GM23338 (cell line): ENCODE data around the gene CLDN20. TPM values are rescaled to one million over a fixed set of nuclear protein-coding genes. Genes with fewer than 3 reads are reported as not detected.

Experiments used
- ATAC-seq: fragments of 200-7000 bp; cut with Tn5 transposase; 3 replicates; pipeline ENCODE4 v1.9.1; 2020
- DNase-seq: peaks from one replicate; pipeline ENCODE4 v3.0.0-alpha.2; 2015; ENCODE audit warnings: low spot score
- H2AFZ ChIP-seq: fragments of 200-600 bp; sonication (generic); 2 replicates; pipeline ENCODE4 v1.8.0; 2016; ENCODE audit warnings: antibody characterized with exemption, mild to moderate bottlenecking, moderate library complexity
- H3F3A ChIP-seq: fragments of 200-600 bp; sonication (generic); replicated peaks from 2 replicates; pipeline ENCODE4 v1.8.0; 2017; ENCODE audit warnings: antibody characterized with exemption, mixed run types, low read depth
- H3K27ac ChIP-seq: fragments of 200-600 bp; sonication (generic); 2 replicates; pipeline ENCODE4 v1.6.1; 2016; ENCODE audit warnings: low read depth
- H3K27me3 ChIP-seq: fragments of 200-600 bp; sonication (generic); 2 replicates; pipeline ENCODE4 v1.8.0; 2016; ENCODE audit warnings: mild to moderate bottlenecking, mixed run types, moderate library complexity; ENCODE audit not compliant: insufficient read depth
- H3K36me3 ChIP-seq: fragments of 200-600 bp; sonication (generic); 2 replicates; pipeline ENCODE4 v1.8.0; 2016; ENCODE audit warnings: mild to moderate bottlenecking; ENCODE audit not compliant: insufficient read depth
- H3K4me1 ChIP-seq: fragments of 200-600 bp; sonication (generic); 2 replicates; pipeline ENCODE4 v1.8.0; 2016; ENCODE audit warnings: mild to moderate bottlenecking, moderate library complexity; ENCODE audit not compliant: insufficient read depth
- H3K4me2 ChIP-seq: fragments of 200-600 bp; sonication (generic); 2 replicates; pipeline ENCODE4 v1.7.1; 2017; ENCODE audit warnings: mixed run types
- H3K4me3 ChIP-seq: fragments of 200-600 bp; sonication (generic); 2 replicates; pipeline ENCODE4 v1.6.1; 2016; ENCODE audit warnings: mixed run types
- H3K79me2 ChIP-seq: fragments of 200-600 bp; sonication (generic); replicated peaks from 2 replicates; pipeline ENCODE4 v1.8.0; 2017; ENCODE audit warnings: mild to moderate bottlenecking; ENCODE audit not compliant: insufficient read depth
- H3K9me2 ChIP-seq: fragments of 200-600 bp; sonication (generic); 2 replicates; pipeline ENCODE4 v1.8.0; 2017; ENCODE audit not compliant: insufficient read depth
- H4K20me1 ChIP-seq: fragments of 200-600 bp; sonication (generic); replicated peaks from 2 replicates; pipeline ENCODE4 v1.8.0; 2017; ENCODE audit warnings: mild to moderate bottlenecking; ENCODE audit not compliant: insufficient read depth
- H3K27ac Mint-ChIP-seq: 2 replicates; pipeline ENCODE4 v1.8.0; 2020; ENCODE audit warnings: inconsistent platforms, mild to moderate bottlenecking, moderate library complexity, mixed read lengths
- H3K27me3 Mint-ChIP-seq: 3 replicates; pipeline ENCODE4 v1.8.0; 2022; ENCODE audit warnings: low read depth, mild to moderate bottlenecking, moderate library complexity, mixed read lengths, inconsistent platforms; ENCODE audit not compliant: insufficient read depth, poor library complexity
- H3K36me3 Mint-ChIP-seq: 3 replicates; pipeline ENCODE4 v1.8.0; 2021; ENCODE audit warnings: low read depth, mild to moderate bottlenecking, inconsistent platforms, moderate library complexity, mixed read lengths
- H3K4me1 Mint-ChIP-seq: 3 replicates; pipeline ENCODE4 v1.8.0; 2020; ENCODE audit warnings: mild to moderate bottlenecking, inconsistent platforms, mixed read lengths
- H3K4me3 Mint-ChIP-seq: 3 replicates; pipeline ENCODE4 v1.8.0; 2021; ENCODE audit warnings: moderate library complexity, mild to moderate bottlenecking, inconsistent platforms, mixed read lengths
- H3K9me3 Mint-ChIP-seq: 3 replicates; pipeline ENCODE4 v1.8.0; 2020; ENCODE audit warnings: moderate library complexity, mild to moderate bottlenecking, inconsistent platforms, mixed read lengths
- CREB1 ChIP-seq: fragments of 250-450 bp; sonication (Bioruptor Pico); IDR thresholded peaks from 2 replicates; pipeline ENCODE4 v1.5.0; 2020; ENCODE audit warnings: low read depth, mild to moderate bottlenecking, moderate library complexity
- EZH2 ChIP-seq: fragments of 200-600 bp; sonication (generic); IDR thresholded peaks from one replicate; pipeline ENCODE4 v1.8.0; 2017; ENCODE audit warnings: antibody characterized with exemption, mild to moderate bottlenecking, low read depth; ENCODE audit not compliant: unreplicated experiment
- EZH2phosphoT487 ChIP-seq: fragments of 200-600 bp; sonication (generic); IDR thresholded peaks from one replicate; pipeline ENCODE4 v1.8.1; 2018; ENCODE audit warnings: antibody characterized with exemption; ENCODE audit not compliant: unreplicated experiment
- JUNB ChIP-seq: IDR thresholded peaks from one replicate; pipeline ENCODE4 v1.6.1; 2016; ENCODE audit warnings: antibody characterized with exemption; ENCODE audit not compliant: unreplicated experiment
- NANOG ChIP-seq: IDR thresholded peaks from 2 replicates; pipeline ENCODE4 v1.6.1; 2016; ENCODE audit warnings: antibody characterized with exemption, borderline replicate concordance
- POLR2AphosphoS5 ChIP-seq: IDR thresholded peaks from 2 replicates; pipeline ENCODE4 v1.6.1; 2016; ENCODE audit warnings: antibody characterized with exemption, low read depth
- STAT1 ChIP-seq: IDR thresholded peaks from one replicate; pipeline ENCODE4 v1.6.1; 2016; ENCODE audit warnings: antibody characterized with exemption; ENCODE audit not compliant: unreplicated experiment
- ZNF114 ChIP-seq: fragments of 250-450 bp; sonication (Bioruptor Pico); IDR thresholded peaks from 2 replicates; pipeline ENCODE4 v1.5.0; 2020; ENCODE audit warnings: mild to moderate bottlenecking, moderate library complexity
- ZNF331 ChIP-seq: fragments of 250-450 bp; sonication (Bioruptor Pico); IDR thresholded peaks from 2 replicates; pipeline ENCODE4 v1.5.0; 2020; ENCODE audit warnings: low read depth, mild to moderate bottlenecking, moderate library complexity
- polyA plus RNA-seq: library from polyadenylated mRNA; unstranded; fragments of >200 nt; fragmentation: Nextera tagmentation; extraction: Ambion mirVana; gene quantifications from 2 replicates; pipeline ENCODE4 v1.2.1, GENCODE V29; 2016
- total RNA-seq: library from RNA; depleted of rRNA; stranded (reverse); fragments of >200 nt; shearing (Covaris generic); gene quantifications from 2 replicates; pipeline ENCODE4 v1.2.3, GENCODE V29; 2014
- TF ChIP-seq, protein P1 (sequence below), 2 experiments: fragments of 200-600 bp in 1 of 2; sonication (generic) in 1 of 2; conservative IDR thresholded peaks; 2 replicates each; pipeline versions ENCODE4 v1.5.1 to v1.6.1; 2016 to 2017; ENCODE audit warnings: antibody characterized with exemption in 2 of 2, low read depth in 2 of 2, mild to moderate bottlenecking in 2 of 2, moderate library complexity in 1 of 2
- TF ChIP-seq, protein P2 (sequence below): fragments of 250-450 bp; sonication (Bioruptor Pico); IDR thresholded peaks from 2 replicates; pipeline ENCODE4 v1.5.0; 2020; ENCODE audit warnings: mild to moderate bottlenecking, moderate library complexity
- TF ChIP-seq, protein P3 (sequence below): IDR thresholded peaks from one replicate; pipeline ENCODE4 v1.6.1; 2018; ENCODE audit warnings: antibody characterized with exemption; ENCODE audit not compliant: unreplicated experiment

CLDN20 gene
- total and polyA plus RNA-seq, 2 experiments from 2014 or later, result 0.23 TPM; not detected in 1

DNA sequence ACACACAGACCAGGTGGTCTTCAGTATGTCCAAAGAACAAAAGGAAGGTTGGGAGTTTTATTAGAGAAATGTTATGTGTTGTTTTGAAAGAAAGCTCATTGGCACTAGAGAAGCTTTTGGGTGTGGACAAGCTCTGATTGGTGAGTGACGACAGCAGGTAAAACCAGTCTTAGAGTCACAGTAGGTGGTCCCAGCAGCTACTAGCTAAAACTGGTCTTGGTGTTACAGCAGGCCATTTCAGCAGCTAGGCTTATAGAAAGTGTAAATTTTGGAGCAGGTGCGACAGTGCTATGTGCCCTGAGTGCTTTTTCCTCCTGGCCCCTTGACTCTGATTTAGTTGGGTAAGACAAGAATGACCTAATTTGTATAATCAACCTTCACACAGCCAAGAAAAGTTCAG lies 3.6 kb downstream of the CLDN20 start:
- Histone ChIP-seq H3K79me2 (peaks cover 5% of the 10 kb centered on the region; the same call in 1 of the 2 replicates), H3K36me3 (no peaks in the 10 kb centered on the region), H2AFZ (no peak overlapping the region), H3K27me3 (no peaks in the 10 kb centered on the region), H3K27ac (peak overlapping the region; percentile 4; the same call in 1 of the 2 replicates), H3K9me2 (no peaks in the 10 kb centered on the region), H3K4me1 (peaks cover 11% of the 10 kb centered on the region), H3K4me2 (no peak overlapping the region), H3F3A (no peaks in the 10 kb centered on the region), H4K20me1 (no peaks in the 10 kb centered on the region), H3K4me3 (no peak overlapping the region)
- Mint-ChIP-seq H3K4me3 (no peak overlapping the region), H3K4me1 (peaks cover 30% of the 10 kb centered on the region), H3K27me3 (no peaks in the 10 kb centered on the region), H3K27ac (0 out of 2 replicates have a peak overlapping the region, but pooled peaks have one; percentile 22), H3K36me3 (peaks cover 36% of the 10 kb centered on the region), H3K9me3 (peaks cover 2% of the 10 kb centered on the region; the same call in 1 of the 3 replicates)
- peak; percentile 54 for DNase-seq
- ATAC-seq, result no peak
- TF ChIP-seq STAT1, result no peak
- TF ChIP-seq, protein P1, sequence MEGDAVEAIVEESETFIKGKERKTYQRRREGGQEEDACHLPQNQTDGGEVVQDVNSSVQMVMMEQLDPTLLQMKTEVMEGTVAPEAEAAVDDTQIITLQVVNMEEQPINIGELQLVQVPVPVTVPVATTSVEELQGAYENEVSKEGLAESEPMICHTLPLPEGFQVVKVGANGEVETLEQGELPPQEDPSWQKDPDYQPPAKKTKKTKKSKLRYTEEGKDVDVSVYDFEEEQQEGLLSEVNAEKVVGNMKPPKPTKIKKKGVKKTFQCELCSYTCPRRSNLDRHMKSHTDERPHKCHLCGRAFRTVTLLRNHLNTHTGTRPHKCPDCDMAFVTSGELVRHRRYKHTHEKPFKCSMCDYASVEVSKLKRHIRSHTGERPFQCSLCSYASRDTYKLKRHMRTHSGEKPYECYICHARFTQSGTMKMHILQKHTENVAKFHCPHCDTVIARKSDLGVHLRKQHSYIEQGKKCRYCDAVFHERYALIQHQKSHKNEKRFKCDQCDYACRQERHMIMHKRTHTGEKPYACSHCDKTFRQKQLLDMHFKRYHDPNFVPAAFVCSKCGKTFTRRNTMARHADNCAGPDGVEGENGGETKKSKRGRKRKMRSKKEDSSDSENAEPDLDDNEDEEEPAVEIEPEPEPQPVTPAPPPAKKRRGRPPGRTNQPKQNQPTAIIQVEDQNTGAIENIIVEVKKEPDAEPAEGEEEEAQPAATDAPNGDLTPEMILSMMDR (conservative IDR thresholded peaks at IDR 0.05; ENCODE audit: low read depth in 2 of 2), result no peak
- TF ChIP-seq NANOG, result no peak
- no peak for TF ChIP-seq EZH2phosphoT487
- TF ChIP-seq CREB1 (CRISPR knock-in tag), result no peak
- TF ChIP-seq ZNF331 (CRISPR knock-in tag), result no peak
- TF ChIP-seq ZNF114 (CRISPR knock-in tag), result no peak
- TF ChIP-seq, protein P2, sequence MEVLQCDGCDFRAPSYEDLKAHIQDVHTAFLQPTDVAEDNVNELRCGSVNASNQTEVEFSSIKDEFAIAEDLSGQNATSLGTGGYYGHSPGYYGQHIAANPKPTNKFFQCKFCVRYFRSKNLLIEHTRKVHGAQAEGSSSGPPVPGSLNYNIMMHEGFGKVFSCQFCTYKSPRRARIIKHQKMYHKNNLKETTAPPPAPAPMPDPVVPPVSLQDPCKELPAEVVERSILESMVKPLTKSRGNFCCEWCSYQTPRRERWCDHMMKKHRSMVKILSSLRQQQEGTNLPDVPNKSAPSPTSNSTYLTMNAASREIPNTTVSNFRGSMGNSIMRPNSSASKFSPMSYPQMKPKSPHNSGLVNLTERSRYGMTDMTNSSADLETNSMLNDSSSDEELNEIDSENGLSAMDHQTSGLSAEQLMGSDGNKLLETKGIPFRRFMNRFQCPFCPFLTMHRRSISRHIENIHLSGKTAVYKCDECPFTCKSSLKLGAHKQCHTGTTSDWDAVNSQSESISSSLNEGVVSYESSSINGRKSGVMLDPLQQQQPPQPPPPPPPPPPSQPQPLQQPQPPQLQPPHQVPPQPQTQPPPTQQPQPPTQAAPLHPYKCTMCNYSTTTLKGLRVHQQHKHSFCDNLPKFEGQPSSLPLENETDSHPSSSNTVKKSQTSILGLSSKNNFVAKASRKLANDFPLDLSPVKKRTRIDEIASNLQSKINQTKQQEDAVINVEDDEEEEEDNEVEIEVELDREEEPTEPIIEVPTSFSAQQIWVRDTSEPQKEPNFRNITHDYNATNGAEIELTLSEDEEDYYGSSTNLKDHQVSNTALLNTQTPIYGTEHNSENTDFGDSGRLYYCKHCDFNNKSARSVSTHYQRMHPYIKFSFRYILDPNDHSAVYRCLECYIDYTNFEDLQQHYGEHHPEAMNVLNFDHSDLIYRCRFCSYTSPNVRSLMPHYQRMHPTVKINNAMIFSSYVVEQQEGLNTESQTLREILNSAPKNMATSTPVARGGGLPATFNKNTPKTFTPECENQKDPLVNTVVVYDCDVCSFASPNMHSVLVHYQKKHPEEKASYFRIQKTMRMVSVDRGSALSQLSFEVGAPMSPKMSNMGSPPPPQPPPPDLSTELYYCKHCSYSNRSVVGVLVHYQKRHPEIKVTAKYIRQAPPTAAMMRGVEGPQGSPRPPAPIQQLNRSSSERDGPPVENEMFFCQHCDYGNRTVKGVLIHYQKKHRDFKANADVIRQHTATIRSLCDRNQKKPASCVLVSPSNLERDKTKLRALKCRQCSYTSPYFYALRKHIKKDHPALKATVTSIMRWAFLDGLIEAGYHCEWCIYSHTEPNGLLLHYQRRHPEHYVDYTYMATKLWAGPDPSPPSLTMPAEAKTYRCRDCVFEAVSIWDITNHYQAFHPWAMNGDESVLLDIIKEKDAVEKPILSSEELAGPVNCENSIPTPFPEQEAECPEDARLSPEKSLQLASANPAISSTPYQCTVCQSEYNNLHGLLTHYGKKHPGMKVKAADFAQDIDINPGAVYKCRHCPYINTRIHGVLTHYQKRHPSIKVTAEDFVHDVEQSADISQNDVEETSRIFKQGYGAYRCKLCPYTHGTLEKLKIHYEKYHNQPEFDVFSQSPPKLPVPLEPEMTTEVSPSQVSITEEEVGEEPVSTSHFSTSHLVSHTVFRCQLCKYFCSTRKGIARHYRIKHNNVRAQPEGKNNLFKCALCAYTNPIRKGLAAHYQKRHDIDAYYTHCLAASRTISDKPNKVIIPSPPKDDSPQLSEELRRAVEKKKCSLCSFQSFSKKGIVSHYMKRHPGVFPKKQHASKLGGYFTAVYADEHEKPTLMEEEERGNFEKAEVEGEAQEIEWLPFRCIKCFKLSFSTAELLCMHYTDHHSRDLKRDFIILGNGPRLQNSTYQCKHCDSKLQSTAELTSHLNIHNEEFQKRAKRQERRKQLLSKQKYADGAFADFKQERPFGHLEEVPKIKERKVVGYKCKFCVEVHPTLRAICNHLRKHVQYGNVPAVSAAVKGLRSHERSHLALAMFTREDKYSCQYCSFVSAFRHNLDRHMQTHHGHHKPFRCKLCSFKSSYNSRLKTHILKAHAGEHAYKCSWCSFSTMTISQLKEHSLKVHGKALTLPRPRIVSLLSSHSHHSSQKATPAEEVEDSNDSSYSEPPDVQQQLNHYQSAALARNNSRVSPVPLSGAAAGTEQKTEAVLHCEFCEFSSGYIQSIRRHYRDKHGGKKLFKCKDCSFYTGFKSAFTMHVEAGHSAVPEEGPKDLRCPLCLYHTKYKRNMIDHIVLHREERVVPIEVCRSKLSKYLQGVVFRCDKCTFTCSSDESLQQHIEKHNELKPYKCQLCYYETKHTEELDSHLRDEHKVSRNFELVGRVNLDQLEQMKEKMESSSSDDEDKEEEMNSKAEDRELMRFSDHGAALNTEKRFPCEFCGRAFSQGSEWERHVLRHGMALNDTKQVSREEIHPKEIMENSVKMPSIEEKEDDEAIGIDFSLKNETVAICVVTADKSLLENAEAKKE (CRISPR knock-in tag), result no peak
- no peak for TF ChIP-seq EZH2
- TF ChIP-seq POLR2AphosphoS5, result no peak
- no peak for TF ChIP-seq JUNB
- TF ChIP-seq, protein P3, sequence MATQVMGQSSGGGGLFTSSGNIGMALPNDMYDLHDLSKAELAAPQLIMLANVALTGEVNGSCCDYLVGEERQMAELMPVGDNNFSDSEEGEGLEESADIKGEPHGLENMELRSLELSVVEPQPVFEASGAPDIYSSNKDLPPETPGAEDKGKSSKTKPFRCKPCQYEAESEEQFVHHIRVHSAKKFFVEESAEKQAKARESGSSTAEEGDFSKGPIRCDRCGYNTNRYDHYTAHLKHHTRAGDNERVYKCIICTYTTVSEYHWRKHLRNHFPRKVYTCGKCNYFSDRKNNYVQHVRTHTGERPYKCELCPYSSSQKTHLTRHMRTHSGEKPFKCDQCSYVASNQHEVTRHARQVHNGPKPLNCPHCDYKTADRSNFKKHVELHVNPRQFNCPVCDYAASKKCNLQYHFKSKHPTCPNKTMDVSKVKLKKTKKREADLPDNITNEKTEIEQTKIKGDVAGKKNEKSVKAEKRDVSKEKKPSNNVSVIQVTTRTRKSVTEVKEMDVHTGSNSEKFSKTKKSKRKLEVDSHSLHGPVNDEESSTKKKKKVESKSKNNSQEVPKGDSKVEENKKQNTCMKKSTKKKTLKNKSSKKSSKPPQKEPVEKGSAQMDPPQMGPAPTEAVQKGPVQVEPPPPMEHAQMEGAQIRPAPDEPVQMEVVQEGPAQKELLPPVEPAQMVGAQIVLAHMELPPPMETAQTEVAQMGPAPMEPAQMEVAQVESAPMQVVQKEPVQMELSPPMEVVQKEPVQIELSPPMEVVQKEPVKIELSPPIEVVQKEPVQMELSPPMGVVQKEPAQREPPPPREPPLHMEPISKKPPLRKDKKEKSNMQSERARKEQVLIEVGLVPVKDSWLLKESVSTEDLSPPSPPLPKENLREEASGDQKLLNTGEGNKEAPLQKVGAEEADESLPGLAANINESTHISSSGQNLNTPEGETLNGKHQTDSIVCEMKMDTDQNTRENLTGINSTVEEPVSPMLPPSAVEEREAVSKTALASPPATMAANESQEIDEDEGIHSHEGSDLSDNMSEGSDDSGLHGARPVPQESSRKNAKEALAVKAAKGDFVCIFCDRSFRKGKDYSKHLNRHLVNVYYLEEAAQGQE, result no peak
